Glutamatergic neuron (in vitro differentiated cells): Measurements from ENCODE around the gene TSEN34. TPM values are rescaled to one million over a fixed set of nuclear protein-coding genes. Genes with fewer than 3 reads are reported as not detected.

ENCODE experiments used
- DNase-seq: peaks from one replicate; pipeline ENCODE4 v3.0.0; 2022
- H3K27ac Mint-ChIP-seq: one replicate; pipeline ENCODE4 v1.8.0; 2020; ENCODE audit warnings: mild to moderate bottlenecking, mixed read lengths, inconsistent platforms; ENCODE audit not compliant: unreplicated experiment
- H3K27me3 Mint-ChIP-seq: one replicate; pipeline ENCODE4 v1.8.0; 2020; ENCODE audit warnings: mild to moderate bottlenecking, moderate library complexity, mixed read lengths, inconsistent platforms; ENCODE audit not compliant: unreplicated experiment
- H3K36me3 Mint-ChIP-seq: one replicate; pipeline ENCODE4 v1.8.0; 2020; ENCODE audit warnings: mild to moderate bottlenecking, mixed read lengths, inconsistent platforms; ENCODE audit not compliant: unreplicated experiment
- H3K4me1 Mint-ChIP-seq: one replicate; pipeline ENCODE4 v1.8.0; 2020; ENCODE audit warnings: mild to moderate bottlenecking, low read depth, mixed read lengths, inconsistent platforms; ENCODE audit not compliant: unreplicated experiment
- H3K4me3 Mint-ChIP-seq: one replicate; pipeline ENCODE4 v1.8.0; 2020; ENCODE audit warnings: mild to moderate bottlenecking, mixed read lengths, inconsistent platforms; ENCODE audit not compliant: unreplicated experiment
- H3K9me3 Mint-ChIP-seq: one replicate; pipeline ENCODE4 v1.8.0; 2020; ENCODE audit warnings: mild to moderate bottlenecking, moderate library complexity, mixed read lengths, inconsistent platforms; ENCODE audit not compliant: unreplicated experiment
- CTCF ChIP-seq: fragments of 200-600 bp; sonication (generic); IDR thresholded peaks from one replicate; pipeline ENCODE4 v1.5.0; 2021; ENCODE audit not compliant: partially characterized antibody, unreplicated experiment
- total RNA-seq: library from RNA; stranded (reverse); fragmentation: NEBNext Ultra II Directional; extraction: Animal tissue kit (Norgen Biotek cat#: 25700); gene quantifications from one replicate; pipeline ENCODE4 v1.2.1, GENCODE V29; 2021; ENCODE audit not compliant: unreplicated experiment

Gene TSEN34
- total RNA-seq, 1 donor from 2014 or later, result 44.8 TPM

DNA sequence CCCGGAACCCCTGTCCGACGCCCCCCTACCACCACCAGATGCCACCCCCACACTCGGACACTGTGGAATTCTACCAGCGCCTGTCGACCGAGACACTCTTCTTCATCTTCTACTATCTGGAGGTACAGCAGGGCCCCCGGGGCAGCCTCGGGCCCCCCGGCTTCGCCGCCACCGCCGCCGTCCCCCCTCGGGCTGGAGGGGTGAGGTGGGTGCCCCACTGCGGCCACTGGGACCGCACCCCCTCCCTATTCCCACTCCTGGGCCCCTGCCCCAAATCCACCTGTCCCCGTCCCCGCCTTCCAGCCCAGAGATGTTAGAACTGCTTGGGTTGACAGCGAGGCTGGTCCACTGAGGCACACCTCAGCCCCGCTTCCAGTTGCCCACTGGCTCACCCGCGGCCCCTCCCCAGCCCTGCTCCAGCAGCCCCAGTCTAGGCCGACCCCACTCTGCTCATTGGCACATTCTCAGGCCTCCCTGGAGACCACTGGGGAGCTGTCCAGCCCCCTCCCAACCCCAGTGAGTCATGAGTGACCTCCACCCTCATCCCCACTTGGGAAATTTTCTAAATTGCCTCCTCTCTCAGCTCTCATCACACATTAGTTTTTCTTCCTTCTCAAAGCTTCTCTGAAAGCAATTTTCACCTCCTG, 38.1 kb upstream of the TSEN34 start:
- H3K4me1 Mint-ChIP-seq, result no peaks in the 10 kb centered on the region
- peak overlapping the region; percentile 52 for H3K27ac Mint-ChIP-seq
- peaks cover 4% of the 10 kb centered on the region for H3K36me3 Mint-ChIP-seq
- TF ChIP-seq CTCF, result no peak
- H3K9me3 Mint-ChIP-seq, result peaks cover 10% of the 10 kb centered on the region
- no peak for DNase-seq
- H3K4me3 Mint-ChIP-seq, result no peak overlapping the region
- peaks cover 6% of the 10 kb centered on the region for H3K27me3 Mint-ChIP-seq

GRCh38 chr19:54153731-54154326, 37.3 kb upstream of the TSEN34 start:
- peaks cover 7% of the 10 kb centered on the region for H3K27me3 Mint-ChIP-seq
- peaks cover 9% of the 10 kb centered on the region for H3K9me3 Mint-ChIP-seq
- no peak overlapping the region for H3K27ac Mint-ChIP-seq
- no peak overlapping the region for H3K4me3 Mint-ChIP-seq
- no peaks in the 10 kb centered on the region for H3K4me1 Mint-ChIP-seq
- peaks cover 4% of the 10 kb centered on the region for H3K36me3 Mint-ChIP-seq
- no peak for TF ChIP-seq CTCF
- no peak for DNase-seq

GRCh38 chr19:54154603-54155345, 36.3 kb upstream of the TSEN34 start:
- H3K27me3 Mint-ChIP-seq, result peaks cover 10% of the 10 kb centered on the region
- no peak for TF ChIP-seq CTCF
- peaks cover under 1% of the 10 kb centered on the region for H3K4me1 Mint-ChIP-seq
- no peak overlapping the region for H3K4me3 Mint-ChIP-seq
- DNase-seq, result no peak
- peaks cover 12% of the 10 kb centered on the region for H3K9me3 Mint-ChIP-seq
- H3K27ac Mint-ChIP-seq, result no peak overlapping the region
- peaks cover 4% of the 10 kb centered on the region for H3K36me3 Mint-ChIP-seq

DNA sequence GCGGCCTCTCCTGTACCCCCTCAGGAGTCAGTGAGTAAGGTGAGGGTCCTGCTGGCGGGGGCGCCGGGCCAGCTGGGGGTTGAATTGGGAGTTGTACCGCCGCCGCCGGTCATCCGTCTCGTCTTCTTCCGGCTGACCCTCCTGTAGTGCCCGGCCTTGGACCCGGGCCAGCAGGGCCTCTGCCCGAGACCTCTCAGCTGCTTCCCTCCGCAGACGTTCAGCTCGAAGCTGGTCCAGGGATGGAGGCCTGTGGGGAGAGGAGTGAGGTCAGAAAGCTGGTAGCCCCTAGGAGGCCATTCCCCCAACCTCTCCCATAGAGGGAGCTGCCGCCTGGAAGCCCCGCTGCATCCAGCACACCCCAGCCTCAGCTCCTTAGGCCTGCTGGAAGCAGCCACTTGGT, 35.4 kb upstream of the TSEN34 start:
- Mint-ChIP-seq H3K27me3 (peaks cover 10% of the 10 kb centered on the region), H3K36me3 (peaks cover 4% of the 10 kb centered on the region), H3K27ac (no peak overlapping the region), H3K4me1 (peaks cover 6% of the 10 kb centered on the region), H3K9me3 (peaks cover 13% of the 10 kb centered on the region), H3K4me3 (no peak overlapping the region)
- DNase-seq, result no peak
- no peak for TF ChIP-seq CTCF

GRCh38 chr19:54156490-54156889, 34.6 kb upstream of the TSEN34 start:
- no peak overlapping the region for H3K4me3 Mint-ChIP-seq
- H3K27ac Mint-ChIP-seq, result no peak overlapping the region
- H3K27me3 Mint-ChIP-seq, result peaks cover 14% of the 10 kb centered on the region

More at GRCh38 chr19:54156490-54156889, 34.6 kb upstream of the TSEN34 start:
- peaks cover 4% of the 10 kb centered on the region for H3K36me3 Mint-ChIP-seq
- H3K9me3 Mint-ChIP-seq, result peaks cover 13% of the 10 kb centered on the region
- no peak for TF ChIP-seq CTCF
- no peak for DNase-seq
- H3K4me1 Mint-ChIP-seq, result peaks cover 9% of the 10 kb centered on the region
